ENCODE data around the gene NTM.

DNA sequence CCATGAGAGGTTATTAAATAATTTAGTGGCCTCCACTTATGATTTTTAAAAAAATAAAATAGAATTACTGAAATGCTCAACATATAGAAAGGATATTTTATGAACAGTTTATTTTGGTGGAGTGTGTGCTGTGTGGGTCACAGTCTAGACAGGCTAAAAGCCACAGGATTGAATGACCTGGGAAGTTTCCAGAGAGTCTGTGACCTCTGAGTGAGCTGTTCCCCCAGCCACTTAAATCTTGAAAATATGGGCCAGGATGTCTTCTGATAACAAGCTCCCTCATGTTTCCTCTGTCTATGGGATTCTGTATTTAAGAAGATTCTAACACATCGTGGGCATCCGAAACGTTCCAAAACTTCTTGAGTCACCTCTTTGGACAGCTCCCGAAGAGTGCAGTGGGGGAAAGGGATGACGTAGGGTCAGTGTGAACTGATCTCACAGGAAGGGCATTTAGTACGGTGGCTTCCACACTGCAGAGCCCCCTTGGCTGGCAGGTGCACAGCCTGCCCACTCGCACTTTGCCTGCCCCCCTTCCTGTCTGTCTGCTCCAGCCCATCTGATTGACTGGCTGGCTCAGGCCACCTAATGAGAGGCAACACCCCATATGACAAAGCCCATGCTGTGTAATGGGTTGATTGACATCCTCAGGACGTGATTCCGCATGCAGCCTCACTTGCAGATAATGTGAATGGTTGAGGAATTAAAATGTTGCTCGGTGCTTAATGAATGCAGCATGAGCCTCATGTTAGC, 97.4 kb downstream of the NTM start:
- TF ChIP-seq CTCF (IDR thresholded peaks at IDR 0.05; ENCODE audit: low read depth, low read length, poor library complexity, severe bottlenecking), result no peak
- TF ChIP-seq EZH2phosphoT487 (IDR thresholded peaks at IDR 0.05; ENCODE audit: borderline replicate concordance, low read length), result no peak
